ENCODE data around the gene UQCC3. TPM values are rescaled to one million over a fixed set of nuclear protein-coding genes. Genes with fewer than 3 reads are reported as not detected.
"Not testable (repeated sequence)": the region's sequence is repeated elsewhere in the genome, so short reads cannot be mapped to it uniquely, and the experiment has no call there.

The UQCC3 gene
- total and polyA plus RNA-seq, 10 of the 15 experiments (the other 5 are each of a cell fraction or from before 2014, with no cell fraction given) = 1.3 to 20.5 (median 8.2) TPM

DNA sequence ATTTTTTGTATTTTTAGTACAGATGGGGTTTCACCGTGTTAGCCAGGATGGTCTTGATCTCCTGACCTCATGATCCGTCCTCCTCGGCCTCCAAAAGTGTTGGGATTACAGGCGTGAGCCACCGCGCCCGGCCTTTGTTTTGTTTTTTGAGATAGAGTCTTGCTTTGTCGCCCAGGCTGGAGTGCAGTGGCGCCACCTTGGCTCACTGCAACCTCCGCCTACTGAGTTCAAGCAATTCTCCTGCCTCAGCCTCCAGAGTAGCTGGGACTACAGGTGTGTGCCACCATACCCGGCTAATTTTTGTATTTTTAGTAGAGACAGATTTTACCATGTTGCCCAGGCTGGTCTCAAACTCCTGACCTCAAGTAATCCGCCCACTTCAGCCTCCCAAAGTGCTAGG is 21.2 kb upstream of the UQCC3 start:
- H3K27ac ChIP-seq (ENCODE audit: control insufficient read depth, insufficient read depth); H2AFZ ChIP-seq (ENCODE audit: control insufficient read depth, low read depth, low read length); H3K27me3 ChIP-seq (replicated peaks in 1 of 2; ENCODE audit: control insufficient read depth in 2 of 2, insufficient read depth in 2 of 2, low read length in 1 of 2); DNase-seq (ENCODE audit: low read depth, low spot score); H3K4me3 ChIP-seq; FAIRE-seq; ATAC-seq; H3K4me1 ChIP-seq (ENCODE audit: control insufficient read depth, insufficient read depth, low read length); H3K9ac ChIP-seq (ENCODE audit: control insufficient read depth, insufficient read depth, low read length); BruUV-seq (replicated peaks); intact Hi-C loops (cut with micrococcal nuclease; ENCODE audit: unreplicated experiment); in situ Hi-C loops (cut with MboI); H4K20me1 ChIP-seq (ENCODE audit: control insufficient read depth, insufficient read depth); H3K9me3 ChIP-seq (replicated peaks; ENCODE audit: control insufficient read depth, insufficient read depth, low read length); H3K4me2 ChIP-seq (ENCODE audit: control insufficient read depth, insufficient read depth): not testable (repeated sequence)
- ChIA-PET RAD21 (ENCODE audit: unreplicated experiment) (interaction anchor here (1.1 to 1.3 kb wide), 2 partner anchors 22 to 226 kb away, joined by 3 to 4 read pairs; partner anchors contain the start of genes LBHD1 and UQCC3), SMC1A (ENCODE audit: uncharacterized antibody, unreplicated experiment) (interaction anchor here (0.6 to 1.6 kb wide), 4 partner anchors 14 to 70 kb away, joined by 3 to 6 read pairs (median 4); partner anchors contain the start of genes C11orf98, LBHD1, TUT1 and UQCC3), CTCF (interaction anchor here (1.0 to 1.2 kb wide), 4 partner anchors 24 to 226 kb away, joined by 3 to 4 read pairs (median 4); no protein-coding TSS in a partner anchor), POLR2A (interaction anchor here (1.0 to 14.6 kb wide), 3 partner anchors 20 to 73 kb away, joined by 3 to 295 read pairs (median 4); partner anchors contain the start of genes C11orf98, CSKMT, LBHD1 and UQCC3)
- 91% methylated on average over 12 of the region's 12 CpGs for WGBS (ENCODE audit: insufficient coverage, insufficient replicate concordance, low lambda C conversion rate, missing lambda C conversion rate)
- Histone ChIP-seq H3K79me2 (ENCODE audit: control insufficient read depth, insufficient read depth, low read length) (peaks cover 35% of the 10 kb centered on the region), H3K36me3 (ENCODE audit: control insufficient read depth in 2 of 2, insufficient read depth in 2 of 2, low read length in 1 of 2) (peaks cover 5 to 13% of the 10 kb centered on the region in 2 experiments; a peak in 3 of 4 replicates)

DNA sequence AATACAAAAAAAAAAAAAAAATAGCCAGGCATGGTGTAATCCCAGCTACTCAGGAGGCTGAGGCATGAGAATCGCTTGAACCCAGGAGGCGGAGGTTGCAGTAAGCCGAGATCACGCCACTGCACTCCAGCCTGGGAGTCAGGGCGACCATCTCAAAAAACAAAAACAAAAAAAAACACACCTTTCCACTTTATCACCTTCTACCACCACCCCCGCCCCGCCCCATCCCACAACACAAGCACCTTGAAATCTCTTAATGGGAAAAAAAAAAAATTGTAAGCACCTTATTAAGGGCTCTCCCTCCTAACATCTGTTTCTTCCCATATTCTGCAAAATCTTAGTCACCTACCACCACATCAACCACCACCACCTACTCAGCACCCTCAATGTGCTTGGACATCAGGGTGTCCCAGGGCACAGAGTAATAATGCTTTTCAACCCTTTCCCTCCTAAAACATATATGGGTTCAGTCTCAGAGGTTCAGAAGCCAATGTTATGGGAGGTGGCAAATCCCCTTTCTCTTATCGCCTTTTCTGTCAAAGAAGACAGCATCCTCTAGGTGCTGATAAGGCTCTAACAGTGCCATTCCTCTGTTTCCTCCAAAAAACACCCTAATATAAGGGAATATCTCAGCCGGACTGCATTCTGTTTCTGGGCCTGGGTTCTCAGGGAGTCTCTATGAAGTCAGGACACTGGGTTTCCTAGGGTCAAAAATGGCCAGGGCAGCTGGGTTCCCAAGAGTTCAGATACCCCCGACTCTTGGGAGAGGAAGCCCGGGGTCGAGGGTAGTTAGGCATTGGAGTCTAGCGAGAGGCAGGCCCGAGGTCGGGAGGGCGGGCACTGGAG is 19.1 kb upstream of the UQCC3 start:
- Histone ChIP-seq H2AFZ (ENCODE audit: control insufficient read depth, low read depth, low read length) (peak overlapping the region; percentile 82), H3K27ac (ENCODE audit: control insufficient read depth, insufficient read depth) (peak overlapping the region; percentile 93), H3K4me2 (ENCODE audit: control insufficient read depth, insufficient read depth) (peak overlapping the region; percentile 83), H3K4me1 (ENCODE audit: control insufficient read depth, insufficient read depth, low read length) (peaks cover 6% of the 10 kb centered on the region), H3K9ac (ENCODE audit: control insufficient read depth, insufficient read depth, low read length) (peak overlapping the region; percentile 97), H3K9me3 (replicated peaks; ENCODE audit: control insufficient read depth, insufficient read depth, low read length) (no peaks in the 10 kb centered on the region), H3K36me3 (ENCODE audit: control insufficient read depth in 2 of 2, insufficient read depth in 2 of 2, low read length in 1 of 2) (peaks cover 5 to 13% of the 10 kb centered on the region in 2 experiments; a peak in 2 of 4 replicates), H4K20me1 (ENCODE audit: control insufficient read depth, insufficient read depth) (no peaks in the 10 kb centered on the region; the same call in 1 of the 2 replicates), H3K27me3 (replicated peaks in 1 of 2; ENCODE audit: control insufficient read depth in 2 of 2, insufficient read depth in 2 of 2, low read length in 1 of 2) (no peaks in the 10 kb centered on the region), H3K79me2 (ENCODE audit: control insufficient read depth, insufficient read depth, low read length) (peaks cover 23% of the 10 kb centered on the region), H3K4me3 (peak overlapping the region; percentile 98)
- ChIA-PET SMC1A (ENCODE audit: uncharacterized antibody, unreplicated experiment) (interaction anchor here (1.0 to 5.0 kb wide), 4 partner anchors 12 to 75 kb away, joined by 3 to 41 read pairs (median 4); partner anchors contain the start of genes C11orf98, CSKMT, HNRNPUL2 and TTC9C), CTCF (interaction anchor here (1.0 kb wide), 2 partner anchors 13 to 61 kb away, joined by 3 to 4 read pairs; partner anchors contain the start of genes C11orf98, CSKMT and TUT1), POLR2A (interaction anchor here (0.7 to 14.6 kb wide), 12 partner anchors 11 to 206 kb away, joined by 3 to 295 read pairs (median 4); partner anchors contain the start of genes B3GAT3, C11orf98, CSKMT and HNRNPUL2), RAD21 (ENCODE audit: unreplicated experiment) (interaction anchor here (1.0 to 1.4 kb wide), 3 partner anchors 12 to 60 kb away, joined by 4 to 26 read pairs (median 5); partner anchors contain the start of genes B3GAT3, C11orf98 and CSKMT)
- TF ChIP-seq, protein P1, sequence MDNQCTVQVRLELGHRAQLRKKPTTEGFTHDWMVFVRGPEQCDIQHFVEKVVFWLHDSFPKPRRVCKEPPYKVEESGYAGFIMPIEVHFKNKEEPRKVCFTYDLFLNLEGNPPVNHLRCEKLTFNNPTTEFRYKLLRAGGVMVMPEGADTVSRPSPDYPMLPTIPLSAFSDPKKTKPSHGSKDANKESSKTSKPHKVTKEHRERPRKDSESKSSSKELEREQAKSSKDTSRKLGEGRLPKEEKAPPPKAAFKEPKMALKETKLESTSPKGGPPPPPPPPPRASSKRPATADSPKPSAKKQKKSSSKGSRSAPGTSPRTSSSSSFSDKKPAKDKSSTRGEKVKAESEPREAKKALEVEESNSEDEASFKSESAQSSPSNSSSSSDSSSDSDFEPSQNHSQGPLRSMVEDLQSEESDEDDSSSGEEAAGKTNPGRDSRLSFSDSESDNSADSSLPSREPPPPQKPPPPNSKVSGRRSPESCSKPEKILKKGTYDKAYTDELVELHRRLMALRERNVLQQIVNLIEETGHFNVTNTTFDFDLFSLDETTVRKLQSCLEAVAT (IDR thresholded peaks at IDR 0.05) = 0 out of 2 replicates have a peak, but pooled peaks have one; percentile 26
- no peak for TF ChIP-seq NFYA (IDR thresholded peaks at IDR 0.05; ENCODE audit: borderline replicate concordance, low read depth, low read length)
- no peak for TF ChIP-seq ZNF274 (IDR thresholded peaks at IDR 0.05; ENCODE audit: insufficient read depth, insufficient read length)
- DNase-seq (ENCODE audit: low read depth, low spot score) = no peak
- in situ Hi-C loops (cut with MboI) (no loop called here), intact Hi-C loops (cut with micrococcal nuclease; ENCODE audit: unreplicated experiment) (loop anchor here (1.0 kb wide), 1 partner anchor 12 kb away; no protein-coding TSS in a partner anchor)
- ATAC-seq = peak; percentile 16
- no peak for FAIRE-seq
- BruUV-seq (replicated peaks) = TSS peak; percentile 85
- WGBS (ENCODE audit: insufficient coverage, insufficient replicate concordance, low lambda C conversion rate, missing lambda C conversion rate) = 14% methylated on average over 16 of the region's 16 CpGs
